Renal pelvis (tissue), 4 donors: ENCODE data around the gene PTCH1. TPM values are rescaled to one million over a fixed set of nuclear protein-coding genes. Genes with fewer than 3 reads are reported as not detected.
A peak's percentile ranks its signal among the peaks of the same experiment; 100 is the strongest.

Source experiments
- DNase-seq: peaks from one replicate; pipeline ENCODE4 v3.0.0-alpha.2; 2013
- polyA plus RNA-seq, 3 donors: library from polyadenylated mRNA; unstranded; fragments of 120-200 nt; gene quantifications; one replicate each; pipeline ENCODE4 v1.2.1, GENCODE V29; 2013; ENCODE audit not compliant: insufficient read length in 3 of 3

The PTCH1 gene
- polyA plus RNA-seq, 3 donors, result 27.6 to 34.7 (median 27.8) TPM

GRCh38 chr9:95515272-95516113 is 1.3 kb downstream of the PTCH1 start:
- no peak for DNase-seq

- DNase-seq, result no peak
Observed at GRCh38 chr9:95514342-95514741, 2.4 kb downstream of the PTCH1 start.

GRCh38 chr9:95513711-95514110 is 3.1 kb downstream of the PTCH1 start:
- DNase-seq, result no peak

- DNase-seq, result no peak
Observed at GRCh38 chr9:95512709-95513095, 4.1 kb downstream of the PTCH1 start.

GRCh38 chr9:95511952-95512708 is 4.6 kb downstream of the PTCH1 start:
- no peak for DNase-seq

GRCh38 chr9:95511616-95511931 is 5.2 kb downstream of the PTCH1 start:
- no peak for DNase-seq

GRCh38 chr9:95510709-95511615 is 5.8 kb downstream of the PTCH1 start:
- peak; percentile 96 for DNase-seq

- DNase-seq, result no peak
Observed at GRCh38 chr9:95509851-95510708, 6.7 kb downstream of the PTCH1 start.

- peak; percentile 97 for DNase-seq
Observed at GRCh38 chr9:95508968-95509850, 7.6 kb downstream of the PTCH1 start.

GRCh38 chr9:95508242-95508967 is 8.4 kb downstream of the PTCH1 start:
- no peak for DNase-seq

GRCh38 chr9:95507464-95508241 is 9.1 kb downstream of the PTCH1 start:
- no peak for DNase-seq

- DNase-seq, result no peak
Observed at GRCh38 chr9:95506678-95507463, 9.9 kb downstream of the PTCH1 start.

GRCh38 chr9:95506428-95506677 is 10.4 kb downstream of the PTCH1 start:
- DNase-seq, result no peak

GRCh38 chr9:95505717-95506427 is 10.9 kb downstream of the PTCH1 start:
- DNase-seq, result peak; percentile 78

- DNase-seq, result no peak
Observed at GRCh38 chr9:95505072-95505716, 11.6 kb downstream of the PTCH1 start.

- no peak for DNase-seq
Observed at GRCh38 chr9:95504053-95504963, 12.5 kb downstream of the PTCH1 start.
